GM19035 (cell line): ENCODE results near the gene MGME1.

Source experiments
- ATAC-seq: cut with Tn5 transposase; IDR thresholded peaks from one replicate; pipeline ENCODE4 v1.9.1; 2021; ENCODE audit not compliant: unreplicated experiment

MGME1 gene

GRCh38 chr20:17968366-17969277 is at the start of gene MGME1, which contains the start of gene SNX5:
MGME1 (plus strand) TSS chr20:17969018; CDS start chr20:17969860, 842 bp downstream.
SNX5 (minus strand) TSS chr20:17968794; CDS start chr20:17968425, 369 bp downstream.
- ATAC-seq = peak; percentile 78

GRCh38 chr20:17919149-17919548 is 49.7 kb upstream of the MGME1 start:
- ATAC-seq = no peak

GRCh38 chr20:17921774-17922173 is 47.0 kb upstream of the MGME1 start:
- ATAC-seq = no peak

GRCh38 chr20:17925141-17925939 is 43.5 kb upstream of the MGME1 start:
- ATAC-seq = no peak

GRCh38 chr20:17925940-17926300 is 42.9 kb upstream of the MGME1 start:
- ATAC-seq = no peak

GRCh38 chr20:17928211-17928611 is 40.6 kb upstream of the MGME1 start:
- ATAC-seq = no peak

- ATAC-seq = no peak
These were observed 40.0 kb upstream of the MGME1 start for GRCh38 chr20:17928633-17929311.

GRCh38 chr20:17931513-17931912 is 37.3 kb upstream of the MGME1 start:
- ATAC-seq = no peak

- ATAC-seq = no peak
These were observed 36.4 kb upstream of the MGME1 start for GRCh38 chr20:17932396-17932795.

- no peak for ATAC-seq
These were observed 35.7 kb upstream of the MGME1 start for GRCh38 chr20:17933121-17933520.

GRCh38 chr20:17933711-17934110 is 35.1 kb upstream of the MGME1 start:
- no peak for ATAC-seq

- no peak for ATAC-seq
These were observed 34.5 kb upstream of the MGME1 start for GRCh38 chr20:17934141-17934862.

GRCh38 chr20:17935186-17935585 is 33.6 kb upstream of the MGME1 start:
- ATAC-seq = no peak

- ATAC-seq = no peak
These were observed 33.1 kb upstream of the MGME1 start for GRCh38 chr20:17935761-17936160.

GRCh38 chr20:17936286-17936760 is 32.5 kb upstream of the MGME1 start:
- ATAC-seq = no peak

GRCh38 chr20:17936761-17937732 is 31.8 kb upstream of the MGME1 start:
- ATAC-seq = no peak

- peak; percentile 68 for ATAC-seq
These were observed 29.8 kb upstream of the MGME1 start for GRCh38 chr20:17938871-17939619.

- ATAC-seq = no peak
These were observed 29.1 kb upstream of the MGME1 start for GRCh38 chr20:17939622-17940223.
